Breast epithelium (tissue), 4 donors: ENCODE results near the gene TSR1. TPM values are rescaled to one million over a fixed set of nuclear protein-coding genes. Genes with fewer than 3 reads are reported as not detected.
"Not testable (repeated sequence)": the region's sequence is repeated elsewhere in the genome, so short reads cannot be mapped to it uniquely, and the experiment has no call there.

ENCODE experiments used
- DNase-seq, 2 donors: peaks; one replicate each; pipeline ENCODE4 v3.0.0-alpha.2; 2019; ENCODE audit warnings: low spot score in 2 of 2
- H3K27ac ChIP-seq, 2 donors: fragments of 200-600 bp; sonication (generic) in 1 of 2; one replicate each; pipeline ENCODE4 v1.5.1; 2016 to 2019; ENCODE audit warnings: mild to moderate bottlenecking in 1 of 2
- H3K27me3 ChIP-seq, 2 donors: fragments of 200-600 bp; sonication (generic) in 1 of 2; one replicate each; pipeline versions ENCODE4 v1.5.1 to v1.6.0; 2017 to 2019; ENCODE audit warnings: control low read depth in 1 of 2, mild to moderate bottlenecking in 1 of 2
- H3K36me3 ChIP-seq: fragments of 200-600 bp; one replicate; pipeline ENCODE4 v1.5.1; 2019
- H3K4me1 ChIP-seq, 2 donors: fragments of 200-600 bp; sonication (generic); one replicate each; pipeline ENCODE4 v1.5.1; 2016 to 2019; ENCODE audit warnings: control low read depth in 1 of 2
- H3K4me3 ChIP-seq, 3 donors: fragments of 200-600 bp; sonication (generic); 1 replicate in 2 of 3; 2 replicates in 1 of 3; pipeline ENCODE4 v1.5.1; 2016 to 2019; ENCODE audit warnings: mild to moderate bottlenecking in 3 of 3, moderate library complexity in 2 of 3
- H3K9me3 ChIP-seq, 2 donors: fragments of 200-600 bp; sonication (generic) in 1 of 2; one replicate each; pipeline ENCODE4 v1.5.1; 2016 to 2019; ENCODE audit warnings: control low read depth in 1 of 2
- CTCF ChIP-seq, 3 donors: fragments of 450-650 bp; IDR thresholded peaks; one replicate each; pipeline ENCODE4 v1.5.1; 2016 to 2017; ENCODE audit warnings: antibody characterized with exemption in 3 of 3, mild to moderate bottlenecking in 3 of 3, moderate library complexity in 3 of 3
- POLR2A ChIP-seq: fragments of 450-650 bp; IDR thresholded peaks from one replicate; pipeline ENCODE4 v1.6.1; 2016; ENCODE audit warnings: antibody characterized with exemption, mild to moderate bottlenecking, moderate library complexity
- POLR2AphosphoS5 ChIP-seq, 3 donors: sonication (generic); formaldehyde crosslinking; IDR thresholded peaks; one replicate each; pipeline ENCODE4 v1.6.1; 2017; ENCODE audit warnings: antibody characterized with exemption in 3 of 3
- intact Hi-C: fragments of 100-400 bp; cut with DNase I; formaldehyde crosslinking; loops from one replicate; pipeline ENCODE4 v1.15.1; 2023; ENCODE audit warnings: low total_unique reads
- total RNA-seq, 3 donors: library from RNA; depleted of rRNA; stranded (reverse); fragments of >200 nt; gene quantifications; one replicate each; pipeline ENCODE4 v1.1.0, GENCODE V29; 2016

TSR1 gene
- total RNA-seq, 3 donors from 2014 or later: 28.8 to 43.6 (median 43.0) TPM

GRCh38 chr17:2321399-2321798 lies 14.9 kb downstream of the TSR1 start:
- TF ChIP-seq CTCF (IDR thresholded peaks at IDR 0.05) (no peak), POLR2A (no peak), POLR2AphosphoS5 (IDR thresholded peaks at IDR 0.05) (no peak)
- H3K27ac ChIP-seq: no peak overlapping the region
- no peaks in the 10 kb centered on the region for H3K4me1 ChIP-seq
- H3K4me3 ChIP-seq: no peak overlapping the region
- intact Hi-C loops: no loop called here
- H3K27me3 ChIP-seq: no peaks in the 10 kb centered on the region
- DNase-seq: no peak
- H3K9me3 ChIP-seq: no peaks in the 10 kb centered on the region
- no peaks in the 10 kb centered on the region for H3K36me3 ChIP-seq

DNA sequence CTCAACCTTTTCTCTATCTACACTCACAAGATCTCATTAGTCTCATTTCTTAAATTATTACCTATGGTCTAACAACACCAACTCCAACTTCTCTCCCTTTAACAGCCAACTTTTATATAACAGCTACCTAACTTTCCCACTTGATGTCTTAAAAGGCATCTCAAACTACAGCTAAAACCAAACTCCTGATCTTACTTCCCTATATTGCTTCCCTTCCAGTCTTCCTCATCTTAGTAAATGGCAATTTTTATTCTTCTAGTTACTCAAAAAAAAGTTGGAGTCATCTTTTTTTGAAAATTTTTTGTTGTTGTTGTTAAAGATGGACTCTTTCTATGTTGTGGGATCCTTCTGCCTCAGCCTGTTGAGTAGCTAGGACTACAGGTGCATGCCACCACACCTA lies 17.2 kb downstream of the TSR1 start:
- intact Hi-C loops: no loop called here
- Histone ChIP-seq H3K4me1 (no peaks in the 10 kb centered on the region), H3K27me3 (no peaks in the 10 kb centered on the region), H3K4me3 (no peak overlapping the region), H3K9me3 (no peaks in the 10 kb centered on the region), H3K36me3 (no peaks in the 10 kb centered on the region), H3K27ac (no peak overlapping the region)
- TF ChIP-seq POLR2AphosphoS5 (IDR thresholded peaks at IDR 0.05): no peak
- no peak for TF ChIP-seq POLR2A
- DNase-seq: no peak

GRCh38 chr17:2317796-2318195 lies 18.5 kb downstream of the TSR1 start:
- DNase-seq: no peak
- H3K27me3 ChIP-seq: no peaks in the 10 kb centered on the region
- TF ChIP-seq POLR2AphosphoS5 (IDR thresholded peaks at IDR 0.05): no peak
- TF ChIP-seq CTCF (IDR thresholded peaks at IDR 0.05): no peak
- no peak for TF ChIP-seq POLR2A
- no peaks in the 10 kb centered on the region for H3K36me3 ChIP-seq
- H3K4me3 ChIP-seq: no peak overlapping the region
- no peak overlapping the region for H3K27ac ChIP-seq
- H3K4me1 ChIP-seq: no peaks in the 10 kb centered on the region
- intact Hi-C loops: no loop called here
- H3K9me3 ChIP-seq: no peaks in the 10 kb centered on the region

DNA sequence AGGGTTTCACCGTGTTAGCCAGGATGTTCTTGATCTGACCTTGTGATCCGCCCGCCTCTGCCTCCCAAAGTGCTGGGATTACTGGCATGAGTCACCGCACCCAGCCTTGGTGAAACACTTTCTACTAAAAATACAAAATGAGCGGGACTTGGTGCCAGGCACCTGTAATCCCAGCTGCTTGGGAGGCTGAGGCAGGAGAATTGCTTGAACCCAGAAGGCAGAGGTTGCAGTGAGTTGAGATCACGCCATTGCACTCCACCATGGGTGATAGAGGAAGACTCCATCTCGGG lies 19.4 kb downstream of the TSR1 start:
- H3K9me3 ChIP-seq, H3K4me1 ChIP-seq, intact Hi-C loops, H3K27ac ChIP-seq, H3K4me3 ChIP-seq, DNase-seq, H3K36me3 ChIP-seq, H3K27me3 ChIP-seq: not testable (repeated sequence)

DNA sequence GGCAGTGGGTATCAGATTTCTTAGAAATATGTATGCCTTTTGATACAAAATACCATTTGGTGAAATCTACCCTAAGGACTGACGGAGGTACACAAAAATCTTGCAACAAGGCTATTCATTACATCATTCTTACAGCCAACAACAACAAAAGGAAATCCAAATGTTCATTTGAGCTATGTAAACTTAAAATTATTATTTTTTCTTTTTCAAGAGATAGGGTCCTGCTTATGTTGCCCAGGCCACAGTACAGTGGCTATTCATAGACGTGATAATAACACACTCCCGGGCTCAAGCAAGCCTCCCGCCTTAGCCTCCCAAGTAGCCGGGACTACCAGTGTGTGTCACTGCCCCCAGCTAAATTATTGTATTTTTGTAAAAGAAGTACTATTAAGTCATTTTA lies 23.5 kb downstream of the TSR1 start:
- Histone ChIP-seq H3K9me3 (no peaks in the 10 kb centered on the region), H3K27me3 (no peaks in the 10 kb centered on the region), H3K4me3 (no peak overlapping the region), H3K27ac (no peak overlapping the region), H3K4me1 (peaks cover 0 to 5% of the 10 kb centered on the region in 2 donors), H3K36me3 (no peaks in the 10 kb centered on the region)
- intact Hi-C loops: no loop called here
- TF ChIP-seq CTCF (IDR thresholded peaks at IDR 0.05) (no peak), POLR2AphosphoS5 (IDR thresholded peaks at IDR 0.05) (no peak), POLR2A (no peak)
- DNase-seq: no peak

DNA sequence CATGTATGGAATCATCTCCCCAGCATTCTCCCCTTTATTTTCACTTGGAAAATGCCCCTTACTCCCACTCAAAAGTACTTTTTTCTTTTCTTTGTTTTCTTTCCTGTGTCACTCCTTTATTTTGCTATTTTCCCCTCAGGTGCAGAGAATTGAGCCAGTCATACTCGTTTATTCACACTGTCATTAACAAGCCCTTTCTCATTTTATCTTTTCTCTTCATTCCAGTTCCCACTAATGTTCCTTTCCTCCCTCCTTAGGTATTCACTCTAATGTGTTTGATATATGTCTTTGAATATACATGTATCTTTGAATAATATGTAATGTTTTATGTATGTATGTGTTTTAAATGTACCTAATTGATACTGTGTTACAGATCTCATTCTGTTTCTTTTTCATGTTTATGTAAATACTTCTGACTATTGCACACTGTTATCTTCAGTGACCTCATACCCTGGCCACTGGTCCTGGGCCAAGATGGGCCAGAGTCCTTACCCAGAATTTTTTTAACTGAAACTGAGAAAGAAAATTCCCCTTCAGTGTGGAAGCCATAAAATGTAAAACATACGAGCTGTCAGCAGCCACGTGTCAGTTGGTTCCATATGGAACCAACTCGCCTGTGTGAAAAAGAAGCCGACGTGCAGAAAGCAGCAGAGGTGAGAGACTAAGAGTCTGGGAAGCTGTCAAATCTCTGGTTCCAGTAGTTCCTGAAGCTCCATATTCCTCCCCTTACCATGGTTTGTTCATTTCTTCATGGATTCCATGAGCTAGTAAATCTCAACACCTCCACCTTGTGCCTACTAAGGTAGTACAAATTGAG lies 26.7 kb downstream of the TSR1 start:
- Histone ChIP-seq H3K4me3 (no peak overlapping the region), H3K36me3 (no peaks in the 10 kb centered on the region), H3K27me3 (no peaks in the 10 kb centered on the region), H3K9me3 (no peaks in the 10 kb centered on the region), H3K27ac (peak overlapping the region in 1 of 2 donors; percentile 36), H3K4me1 (peaks cover 0 to 5% of the 10 kb centered on the region in 2 donors)
- no peak for DNase-seq
- no peak for TF ChIP-seq POLR2AphosphoS5 (IDR thresholded peaks at IDR 0.05)
- TF ChIP-seq POLR2A: no peak
- no peak for TF ChIP-seq CTCF (IDR thresholded peaks at IDR 0.05)
- intact Hi-C loops: no loop called here
